Measurements from ENCODE around the gene RASA4B.

Gene RASA4B

DNA sequence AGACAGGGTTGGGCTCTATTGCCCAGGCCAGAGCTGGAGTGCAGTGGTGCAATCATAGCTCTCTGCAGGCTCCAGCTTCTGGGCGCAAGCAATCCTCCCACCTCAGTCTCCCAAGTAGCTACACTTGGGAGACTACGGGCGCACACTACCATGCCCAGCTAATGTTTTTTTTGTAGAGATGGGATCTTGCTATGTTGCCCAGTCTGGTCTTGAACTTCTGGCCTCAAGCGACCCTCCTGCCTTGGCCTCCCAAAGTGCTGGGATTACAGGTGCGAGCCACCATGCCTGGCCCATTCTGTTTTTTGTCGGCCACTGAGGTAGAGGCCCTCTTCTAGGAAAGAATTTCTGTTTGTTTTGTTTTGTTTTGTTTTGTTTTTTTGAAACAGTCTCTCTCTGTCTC lies 65.1 kb downstream of the RASA4B start:
- DNase-seq (ENCODE audit: low spot score): no peak

DNA sequence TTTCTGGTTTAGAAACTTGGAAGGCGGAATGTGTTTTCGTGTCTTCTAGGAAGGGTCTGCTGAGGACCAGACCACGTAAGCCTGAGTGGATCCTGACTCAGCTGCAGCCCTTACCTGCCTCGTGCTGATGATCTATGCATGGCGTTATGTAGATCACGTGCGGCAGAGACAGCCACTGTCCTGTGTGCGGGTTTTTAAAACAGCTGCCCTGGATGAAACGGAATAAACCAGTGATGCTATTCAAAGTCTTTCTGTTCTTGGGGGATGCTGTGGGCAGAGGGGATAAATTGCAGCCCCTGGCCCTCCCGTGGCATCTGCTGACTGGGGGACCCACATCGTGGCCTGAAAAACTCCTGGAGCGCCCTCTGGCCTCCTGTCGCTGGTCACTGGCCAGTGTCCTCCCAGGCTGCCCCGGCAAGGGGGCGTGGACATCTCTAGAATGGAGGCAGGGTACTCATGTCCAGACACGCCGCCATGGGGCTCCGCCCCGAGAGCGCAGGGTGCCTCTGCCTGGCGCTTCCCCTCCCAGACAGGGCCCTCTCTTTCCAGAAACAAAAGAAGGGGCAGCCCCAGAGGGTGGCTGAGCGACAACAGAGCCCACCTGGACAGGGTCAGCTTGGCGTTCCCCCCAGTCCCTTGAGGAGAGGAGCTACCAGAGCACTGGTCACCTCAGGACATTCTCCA lies 66.1 kb downstream of the RASA4B start:
- no peak for DNase-seq (ENCODE audit: low spot score)

DNA sequence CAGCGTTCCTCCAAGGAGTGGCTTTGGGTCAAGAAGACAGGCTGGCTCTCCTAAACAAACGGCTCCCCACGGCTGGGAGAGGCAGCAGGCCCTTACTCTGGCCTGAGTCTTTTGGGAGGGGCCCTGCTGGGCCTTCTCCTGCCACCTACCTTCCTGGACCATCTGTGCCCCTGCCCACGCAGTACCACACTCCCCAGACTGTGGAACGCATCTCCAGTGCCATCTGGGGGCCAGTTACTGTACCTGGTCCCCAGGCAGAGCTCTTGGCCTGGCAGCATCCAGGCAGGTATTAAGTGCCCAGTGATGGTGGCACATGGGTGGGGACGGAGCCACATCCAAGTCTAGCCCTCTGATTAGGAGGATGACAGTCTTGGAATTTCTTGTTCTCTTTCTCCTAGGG lies 67.3 kb downstream of the RASA4B start:
- DNase-seq (ENCODE audit: low spot score): no peak

DNA sequence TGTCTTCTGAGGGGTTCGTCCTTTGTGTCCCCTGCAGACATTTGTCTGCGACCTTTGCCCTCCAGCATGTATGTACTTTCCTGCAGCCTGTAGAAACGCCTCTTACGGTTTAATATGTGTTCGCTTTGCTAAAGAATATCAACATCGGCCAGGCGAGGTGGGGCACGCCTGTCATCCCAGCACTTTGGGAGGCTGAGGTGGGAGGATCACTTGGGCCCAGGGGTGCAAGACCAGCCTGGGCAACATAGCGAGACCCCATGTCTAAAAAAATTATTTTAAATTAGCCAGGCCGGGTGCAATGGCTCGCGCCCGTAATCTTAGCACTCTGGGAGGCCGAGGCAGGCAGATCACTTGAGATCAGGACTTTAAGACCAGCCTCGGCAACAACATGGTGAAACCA lies 68.4 kb downstream of the RASA4B start:
- no peak for DNase-seq (ENCODE audit: low spot score)

DNA sequence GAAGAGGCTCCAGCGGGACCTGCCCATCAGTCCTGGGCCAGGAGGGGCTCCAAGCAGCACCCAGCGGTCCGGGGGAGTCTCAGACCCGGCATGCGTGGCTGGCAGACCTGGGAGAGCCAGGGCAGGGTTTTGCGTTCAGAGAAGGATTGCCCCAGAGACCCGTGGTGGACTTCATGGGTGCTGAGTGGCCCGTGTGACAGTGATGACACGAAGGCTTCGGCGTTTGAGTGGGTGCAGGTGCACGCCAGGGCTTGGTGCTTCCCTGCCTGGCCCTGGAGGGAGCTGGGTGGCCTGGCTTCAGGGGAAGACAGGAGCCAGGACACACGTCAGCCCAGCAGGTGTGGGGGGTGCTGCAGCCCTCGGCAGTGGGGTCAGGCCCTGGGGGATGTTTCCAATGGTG lies 70.3 kb downstream of the RASA4B start:
- DNase-seq (ENCODE audit: low spot score): no peak

DNA sequence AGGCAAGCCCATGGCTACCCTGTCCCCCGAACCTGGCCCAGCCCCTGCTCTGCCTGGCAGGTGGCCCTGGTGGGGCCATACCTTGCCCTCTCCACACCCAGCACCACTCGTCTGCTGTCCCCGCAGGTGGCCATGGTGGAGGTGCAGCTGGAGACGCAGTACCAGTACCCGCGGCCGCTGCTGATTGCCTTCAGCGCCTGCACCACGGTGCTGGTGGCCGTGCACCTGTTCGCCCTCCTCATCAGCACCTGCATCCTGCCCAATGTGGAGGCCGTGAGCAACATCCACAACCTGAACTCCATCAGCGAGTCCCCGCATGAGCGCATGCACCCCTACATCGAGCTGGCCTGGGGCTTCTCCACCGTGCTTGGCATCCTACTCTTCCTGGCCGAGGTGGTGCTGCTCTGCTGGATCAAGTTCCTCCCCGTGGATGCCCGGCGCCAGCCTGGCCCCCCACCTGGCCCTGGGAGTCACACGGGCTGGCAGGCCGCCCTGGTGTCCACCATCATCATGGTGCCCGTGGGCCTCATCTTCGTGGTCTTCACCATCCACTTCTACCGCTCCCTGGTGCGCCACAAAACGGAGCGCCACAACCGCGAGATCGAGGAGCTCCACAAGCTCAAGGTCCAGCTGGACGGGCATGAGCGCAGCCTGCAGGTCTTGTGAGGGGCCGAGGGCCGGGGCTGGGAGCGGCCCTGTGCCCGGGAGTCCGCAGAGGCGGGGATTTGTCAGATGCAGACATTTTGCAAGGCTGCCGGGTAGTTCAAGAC lies 71.0 kb downstream of the RASA4B start:
- DNase-seq (ENCODE audit: low spot score): no peak

DNA sequence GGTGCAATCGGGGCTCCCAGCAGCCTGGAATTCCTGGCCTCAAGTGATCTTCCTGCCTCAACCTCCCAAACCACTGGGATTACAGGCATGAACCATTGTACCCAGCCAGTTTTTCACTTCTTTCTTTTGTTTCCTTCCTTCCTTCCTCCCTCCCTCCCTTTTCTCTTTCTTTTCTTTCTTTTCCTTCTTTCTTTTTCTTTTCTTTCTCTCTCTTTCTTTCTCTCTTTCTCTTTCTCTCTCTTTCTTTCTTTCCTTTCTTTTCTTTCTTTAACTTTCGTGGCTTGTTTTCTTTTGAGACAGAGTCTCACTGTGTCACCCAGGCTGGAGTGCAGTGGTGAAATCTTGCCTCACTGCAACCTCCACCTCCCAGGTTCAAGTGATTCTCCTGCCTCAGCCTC lies 71.9 kb downstream of the RASA4B start:
- DNase-seq (ENCODE audit: low spot score): no peak

DNA sequence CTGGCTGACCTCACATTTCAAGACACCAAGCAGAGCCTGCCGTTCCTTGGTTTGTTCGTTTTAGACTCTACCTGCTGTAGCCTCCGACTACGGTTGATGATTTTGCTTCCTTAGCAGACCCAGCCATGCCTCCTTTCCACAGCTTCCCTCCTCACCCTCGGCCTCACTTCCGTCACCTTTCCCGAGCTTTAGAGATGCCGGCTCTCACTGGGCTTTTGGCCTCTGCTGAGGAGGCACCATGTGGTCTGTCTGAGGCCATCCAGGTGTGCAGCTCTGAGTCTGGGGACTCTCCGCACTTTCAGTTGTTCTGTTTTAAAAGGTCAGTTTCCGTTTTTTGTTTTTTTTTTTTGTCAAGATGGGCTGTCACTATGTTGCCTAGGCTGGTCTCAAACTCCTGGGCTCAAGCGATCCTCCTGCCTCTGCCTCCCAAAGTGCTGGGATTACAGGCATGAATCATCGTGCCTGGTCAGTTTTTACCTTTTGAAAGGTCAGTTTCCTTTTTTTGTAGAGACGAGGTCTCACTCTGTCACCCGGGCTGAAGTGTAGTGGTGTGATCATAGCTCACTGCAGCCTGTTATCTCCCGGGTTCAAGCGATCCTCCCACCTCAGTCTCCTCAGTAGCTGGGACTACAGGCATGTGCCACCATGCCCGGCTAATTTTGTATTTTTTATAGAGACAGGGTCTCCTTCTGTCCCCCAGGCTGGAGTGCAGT lies 72.5 kb downstream of the RASA4B start:
- DNase-seq (ENCODE audit: low spot score): no peak

DNA sequence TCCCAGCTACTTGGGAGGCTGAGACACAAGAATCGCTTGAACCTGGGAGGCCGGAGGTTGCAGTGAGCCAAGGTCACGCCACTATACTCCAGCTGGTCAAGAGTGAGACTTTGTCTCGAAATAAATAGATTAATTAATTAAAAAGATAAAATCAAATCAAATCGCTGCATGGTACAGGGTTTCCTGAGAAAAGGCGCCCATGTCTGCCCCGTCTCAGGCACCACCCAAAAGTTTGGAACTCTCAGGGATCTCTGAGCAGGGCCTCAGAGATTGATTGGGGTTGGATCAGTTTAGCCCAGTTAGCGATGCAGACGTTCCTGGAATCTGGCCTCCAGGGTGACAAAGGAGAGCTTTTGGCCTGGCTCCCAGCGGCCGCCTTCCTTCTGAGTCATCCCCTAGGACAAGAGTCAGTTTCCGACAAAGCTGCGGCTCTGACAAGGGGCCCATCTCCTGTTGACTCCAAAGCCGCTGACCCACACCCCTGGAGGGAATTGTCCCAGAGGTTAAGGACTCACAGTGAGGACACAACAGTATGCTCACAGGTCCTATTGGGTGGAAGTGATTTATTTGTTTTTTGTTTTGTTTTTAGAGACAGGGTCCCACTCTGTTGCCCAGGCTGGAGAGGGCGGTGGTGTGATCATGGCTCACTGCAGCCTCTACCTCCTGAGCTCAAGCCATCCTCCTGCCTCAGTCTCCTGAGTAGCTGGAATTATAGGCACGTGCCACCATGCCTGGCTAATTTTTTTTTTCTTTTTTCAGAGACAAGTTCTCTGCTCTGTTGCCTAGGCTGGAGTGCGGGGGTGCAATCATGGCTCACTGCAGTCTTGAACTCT lies 77.4 kb downstream of the RASA4B start:
- peak; percentile 84 for DNase-seq (ENCODE audit: low spot score)

DNA sequence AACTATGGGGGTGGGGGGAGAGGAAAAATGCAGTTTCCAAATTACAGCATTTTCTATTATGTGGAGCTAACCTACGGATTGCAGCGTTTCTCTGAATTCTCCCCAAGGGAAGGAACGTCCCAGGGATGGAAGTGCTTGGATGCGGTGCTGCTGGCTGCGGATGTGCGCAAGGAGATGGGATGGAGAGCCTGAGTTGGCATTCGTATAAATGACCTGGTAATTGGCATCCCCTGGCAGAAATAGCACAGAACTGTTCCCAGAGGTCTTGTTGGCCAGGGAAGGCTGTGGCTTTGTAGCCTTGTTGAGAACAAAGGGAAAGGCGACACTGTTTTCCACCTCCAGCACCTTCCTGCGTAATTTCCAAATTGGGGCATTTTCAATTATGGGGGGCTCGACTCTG lies 81.5 kb downstream of the RASA4B start:
- no peak for DNase-seq (ENCODE audit: low spot score)

DNA sequence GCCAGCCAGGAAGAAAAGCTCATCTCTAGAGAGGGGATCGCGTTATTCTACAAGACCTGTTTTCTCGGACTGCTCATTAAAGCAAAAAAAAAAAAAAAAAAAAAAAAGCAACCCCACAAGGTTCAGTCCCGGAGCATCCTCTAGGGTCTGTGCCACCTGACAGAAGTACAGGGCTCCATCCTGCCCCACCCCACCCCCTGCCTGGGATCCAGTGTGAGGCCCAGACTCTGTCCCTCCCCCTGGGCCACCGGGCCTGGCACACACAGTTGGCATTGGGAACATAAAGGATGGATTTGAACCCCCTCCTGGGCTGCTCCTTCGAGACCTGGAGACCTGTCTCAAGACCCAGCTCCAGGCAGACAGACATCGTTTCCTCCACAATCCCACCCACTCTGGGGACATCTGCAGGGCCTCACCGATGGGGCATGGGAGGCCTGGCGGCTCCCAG lies 83.5 kb downstream of the RASA4B start:
- DNase-seq (ENCODE audit: low spot score): no peak

DNA sequence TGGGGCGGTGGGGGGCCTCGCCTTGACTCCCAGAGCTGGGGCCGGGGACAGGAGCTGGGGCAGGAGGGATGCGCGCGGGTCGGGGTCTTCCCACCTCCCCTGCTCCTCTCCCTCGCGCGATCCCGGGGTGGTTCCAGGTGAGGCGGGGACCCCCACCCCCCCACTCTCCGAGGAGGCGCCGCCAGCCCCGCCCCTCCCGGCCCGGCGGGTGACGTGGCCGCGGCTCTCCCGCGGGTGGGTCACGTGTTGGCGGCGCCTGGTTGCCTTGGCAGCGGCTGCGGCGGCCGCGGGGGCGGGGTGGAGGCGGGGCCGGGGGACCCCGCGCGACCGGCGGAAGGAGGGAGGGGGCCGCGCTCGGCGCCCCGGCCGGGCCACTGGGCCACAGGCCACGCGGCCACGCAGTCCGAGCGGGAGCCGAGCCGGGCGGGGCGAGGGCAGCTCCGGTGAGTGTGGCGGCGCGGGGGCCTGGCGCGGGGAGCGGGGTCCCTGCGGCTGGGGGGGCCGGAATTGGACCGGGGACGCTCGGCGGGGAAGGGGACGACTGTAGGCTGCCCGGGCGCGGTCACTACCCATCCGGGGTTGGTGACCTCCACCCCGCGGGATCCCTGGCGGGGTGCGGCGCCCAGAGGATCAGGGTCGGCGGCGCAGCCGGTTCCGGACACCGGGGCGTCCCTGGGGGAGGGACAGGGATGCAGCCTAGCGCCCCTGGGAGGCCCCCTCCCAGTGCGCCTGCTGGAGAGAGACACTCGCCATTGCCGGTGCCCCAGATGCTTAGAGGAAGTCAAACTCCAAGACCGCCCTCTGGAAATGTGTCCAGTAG lies 84.1 kb downstream of the RASA4B start, which contains the start of gene ORAI2:
Gene ORAI2, plus strand, starts transcription at position 357 of the 820 bp plus-strand sequence. CDS start 5,382 bp downstream, outside the sequence.
- peak; percentile 82 for DNase-seq (ENCODE audit: low spot score)
